Measurements from ENCODE around the gene PPFIA3. TPM values are rescaled to one million over a fixed set of nuclear protein-coding genes. Genes with fewer than 3 reads are reported as not detected.
"Not testable (repeated sequence)": the region's sequence is repeated elsewhere in the genome, so short reads cannot be mapped to it uniquely, and the experiment has no call there.

The PPFIA3 gene
- total RNA-seq, 1 experiment from 2014 or later: 56.3 TPM

GRCh38 chr19:49071860-49072547, 47.3 kb upstream of the PPFIA3 start:
- POLR2A ChIA-PET (ENCODE audit: unreplicated experiment): no interaction called here
- intact Hi-C loops (cut with micrococcal nuclease): loop anchor here (10.0 kb wide), 1 partner anchor 77 kb away; the partner anchor contains the start of genes GYS1 and RUVBL2
- no peak for DNase-seq
- H3K4me1 ChIP-seq (ENCODE audit: insufficient read depth, low read length): no peaks in the 10 kb centered on the region
- H3K9me2 ChIP-seq (replicated peaks; ENCODE audit: low read length): no peaks in the 10 kb centered on the region
- 0 out of 2 replicates have a peak, but pooled peaks cover 7% of the 10 kb centered on the region for H3K27me3 ChIP-seq (ENCODE audit: low read length)
- no peak overlapping the region for H3K27ac ChIP-seq (ENCODE audit: low read length)
- no peak overlapping the region for H3K4me3 ChIP-seq (ENCODE audit: low read length)
- BruUV-seq (replicated peaks): no TSS peak
- no peaks in the 10 kb centered on the region for H3K79me2 ChIP-seq (ENCODE audit: low read length)
- H2AFZ ChIP-seq (ENCODE audit: low read length): no peak overlapping the region
- no peak for TF ChIP-seq EZH2 (IDR thresholded peaks at IDR 0.05; ENCODE audit: low read length, unreplicated experiment)
- no peak for TF ChIP-seq EZH2phosphoT487 (IDR thresholded peaks at IDR 0.05; ENCODE audit: borderline replicate concordance, low read length)
- H3K9ac ChIP-seq (ENCODE audit: low read length): no peak overlapping the region
- H3K4me2 ChIP-seq (ENCODE audit: low read length): no peak overlapping the region
- no peak for ATAC-seq
- CTCF ChIA-PET: no interaction called here
- H3K9me3 ChIP-seq (ENCODE audit: low read length): no peaks in the 10 kb centered on the region
- H3K36me3 ChIP-seq (ENCODE audit: low read depth, low read length): no peaks in the 10 kb centered on the region
- no peaks in the 10 kb centered on the region for H4K20me1 ChIP-seq (ENCODE audit: low read length)
- H3F3A ChIP-seq (ENCODE audit: low read length, unreplicated experiment): no peaks in the 10 kb centered on the region

- intact Hi-C loops (cut with micrococcal nuclease): loop anchor here (10.0 kb wide), 1 partner anchor 79 kb away; the partner anchor contains the start of genes GYS1 and RUVBL2
- Histone ChIP-seq H3K27ac (ENCODE audit: low read length) (no peak overlapping the region), H3K4me1 (ENCODE audit: insufficient read depth, low read length) (no peaks in the 10 kb centered on the region), H3K9me2 (replicated peaks; ENCODE audit: low read length) (no peaks in the 10 kb centered on the region), H3K4me2 (ENCODE audit: low read length) (peak overlapping the region; percentile 76), H3K79me2 (ENCODE audit: low read length) (no peaks in the 10 kb centered on the region), H3F3A (ENCODE audit: low read length, unreplicated experiment) (no peaks in the 10 kb centered on the region), H3K9ac (ENCODE audit: low read length) (no peak overlapping the region), H2AFZ (ENCODE audit: low read length) (peak overlapping the region; percentile 67; the same call in 1 of the 2 replicates), H3K36me3 (ENCODE audit: low read depth, low read length) (no peaks in the 10 kb centered on the region), H3K27me3 (ENCODE audit: low read length) (0 out of 2 replicates have a peak, but pooled peaks cover 7% of the 10 kb centered on the region), H3K9me3 (ENCODE audit: low read length) (no peaks in the 10 kb centered on the region), H4K20me1 (ENCODE audit: low read length) (no peaks in the 10 kb centered on the region), H3K4me3 (ENCODE audit: low read length) (peak overlapping the region; percentile 53; the same call in 1 of the 2 replicates)
- ChIA-PET POLR2A (ENCODE audit: unreplicated experiment) (interaction anchor here (0.6 kb wide), 2 partner anchors 141 to 399 kb away, joined by 6 read pairs; no protein-coding TSS in a partner anchor), CTCF (interaction anchor here (0.6 to 1.9 kb wide), 6 partner anchors 16 to 125 kb away, joined by 3 to 7 read pairs (median 4); partner anchors contain the start of gene CGB7)
- BruUV-seq (replicated peaks): no TSS peak
- TF ChIP-seq CTCF (conservative IDR thresholded peaks at IDR 0.05; ENCODE audit: low read depth, low read length) (peak; percentile 53), EZH2 (IDR thresholded peaks at IDR 0.05; ENCODE audit: low read length, unreplicated experiment) (no peak)
- DNase-seq (peak; percentile 57), ATAC-seq (peak; percentile 53)
Measured at GRCh38 chr19:49073514-49074378, 45.6 kb upstream of the PPFIA3 start.

GRCh38 chr19:49074869-49075268, 44.5 kb upstream of the PPFIA3 start:
- not testable (repeated sequence) for H3K9me3 ChIP-seq (ENCODE audit: low read length); H3K4me1 ChIP-seq (ENCODE audit: insufficient read depth, low read length); H3K4me3 ChIP-seq (ENCODE audit: low read length); H3K27ac ChIP-seq (ENCODE audit: low read length); BruUV-seq (replicated peaks); H4K20me1 ChIP-seq (ENCODE audit: low read length); H3F3A ChIP-seq (ENCODE audit: low read length, unreplicated experiment); H3K9me2 ChIP-seq (replicated peaks; ENCODE audit: low read length); H3K27me3 ChIP-seq (ENCODE audit: low read length); H3K36me3 ChIP-seq (ENCODE audit: low read depth, low read length); H3K79me2 ChIP-seq (ENCODE audit: low read length); H3K9ac ChIP-seq (ENCODE audit: low read length); H2AFZ ChIP-seq (ENCODE audit: low read length); H3K4me2 ChIP-seq (ENCODE audit: low read length); ATAC-seq
- CTCF ChIA-PET: interaction anchor here (0.6 to 1.5 kb wide), 5 partner anchors 59 to 293 kb away, joined by 3 to 6 read pairs (median 4); no protein-coding TSS in a partner anchor
- intact Hi-C loops (cut with micrococcal nuclease): loop anchor here (10.0 kb wide), 1 partner anchor 80 kb away; the partner anchor contains the start of genes GYS1 and RUVBL2
- DNase-seq: peak; percentile 54
- POLR2A ChIA-PET (ENCODE audit: unreplicated experiment): interaction anchor here (0.7 kb wide), 1 partner anchor 18 kb away, joined by 3 read pairs; no protein-coding TSS in a partner anchor
- TF ChIP-seq CTCF (conservative IDR thresholded peaks at IDR 0.05; ENCODE audit: low read depth, low read length): peak; percentile 40; the same call in 1 of the 2 replicates

Measured in PC-3 (cell line).